Activated T-cell treated with anti-CD3 and anti-CD28 coated beads, Interleukin-2, amount 50 U/mL, for 72 hours (primary cell): Measurements from ENCODE around the gene MTRF1L. TPM values are rescaled to one million over a fixed set of nuclear protein-coding genes. Genes with fewer than 3 reads are reported as not detected.

Experiments
- ATAC-seq, 2 donors: fragments of 150-1000 bp; cut with Tn5 transposase; replicated peaks in 1 of 2; 2 replicates each; pipeline ENCODE4 v1.10.0; 2021; ENCODE audit warnings: moderate library complexity in 2 of 2, mild to moderate bottlenecking in 1 of 2
- DNase-seq, 2 donors: peaks; one replicate each; pipeline ENCODE4 v3.0.0; 2021 to 2022; ENCODE audit warnings: mixed read lengths in 1 of 2
- H3K27ac Mint-ChIP-seq: one replicate; pipeline ENCODE4 v1.8.0; 2022; ENCODE audit warnings: mild to moderate bottlenecking, moderate library complexity, mixed read lengths
- H3K27me3 Mint-ChIP-seq: one replicate; pipeline ENCODE4 v1.8.0; 2022; ENCODE audit warnings: low read depth, mixed read lengths
- H3K36me3 Mint-ChIP-seq, 2 donors: one replicate each; pipeline ENCODE4 v1.8.0; 2022; ENCODE audit warnings: mixed read lengths in 2 of 2, mild to moderate bottlenecking in 1 of 2; ENCODE audit not compliant: insufficient read depth in 2 of 2
- H3K4me1 Mint-ChIP-seq: one replicate; pipeline ENCODE4 v1.8.0; 2022; ENCODE audit warnings: low read depth, mixed read lengths
- H3K4me3 Mint-ChIP-seq, 2 donors: one replicate each; pipeline ENCODE4 v1.8.0; 2022; ENCODE audit warnings: mild to moderate bottlenecking in 2 of 2, mixed read lengths in 2 of 2, moderate library complexity in 2 of 2
- H3K9me3 Mint-ChIP-seq, 2 donors: one replicate each; pipeline ENCODE4 v1.8.0; 2022; ENCODE audit warnings: mixed read lengths in 2 of 2
- total RNA-seq, 2 donors: library from RNA; stranded (reverse); gene quantifications; one replicate each; pipeline ENCODE4 v1.2.3, GENCODE V29; 2022

The MTRF1L gene
- total RNA-seq: 10 to 100 TPM; 13.8 to 21.1 TPM

GRCh38 chr6:153002613-153003365 is at the start of gene MTRF1L:
Gene MTRF1L (minus strand): TSS chr6:153002709. CDS start chr6:153002685, 24 bp downstream.
- Mint-ChIP-seq H3K4me3 (peak within 1 kb of the TSS; percentile 90 to 91), H3K27me3 (no peaks in the 10 kb centered on the region)

GRCh38 chr6:153051801-153052200 is 49.3 kb upstream of the MTRF1L start:
- H3K36me3 Mint-ChIP-seq: no peaks in the 10 kb centered on the region
- peaks cover 1 to 8% of the 10 kb centered on the region in 2 donors for H3K9me3 Mint-ChIP-seq
- no peaks in the 10 kb centered on the region for H3K4me1 Mint-ChIP-seq
- H3K27me3 Mint-ChIP-seq: peaks cover 20% of the 10 kb centered on the region
- no peak overlapping the region for H3K27ac Mint-ChIP-seq
- H3K4me3 Mint-ChIP-seq: no peak overlapping the region
- DNase-seq: no peak
- no peak for ATAC-seq

More at GRCh38 chr6:153002613-153003365, at the start of gene MTRF1L:
- peaks cover 4 to 24% of the 10 kb centered on the region in 2 donors for H3K36me3 Mint-ChIP-seq
- H3K9me3 Mint-ChIP-seq: no peaks in the 10 kb centered on the region
- H3K4me1 Mint-ChIP-seq: peaks cover 39% of the 10 kb centered on the region
- peak within 1 kb of the TSS; percentile 97 for H3K27ac Mint-ChIP-seq
- DNase-seq (peak; percentile 88 to 91), ATAC-seq (peak; percentile 94 to 95)

DNA sequence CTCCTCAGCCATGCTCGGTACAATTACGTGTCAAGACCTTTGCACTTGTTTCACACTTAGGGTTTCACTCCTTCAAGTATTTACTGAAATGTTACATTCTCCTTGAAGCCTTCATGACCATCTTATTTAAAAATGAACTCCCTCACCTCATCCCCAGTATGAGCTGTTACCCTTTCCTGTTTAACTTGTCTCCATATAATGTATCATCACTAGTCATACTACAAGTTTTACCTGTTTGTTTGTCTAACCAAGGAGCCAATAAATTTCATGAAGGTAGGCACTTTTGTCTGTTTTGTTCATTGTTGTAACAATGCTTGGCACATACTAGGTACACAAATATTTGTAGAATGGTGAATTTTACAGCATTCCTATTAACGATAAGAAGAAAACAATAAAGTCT is 46.1 kb upstream of the MTRF1L start:
- DNase-seq: no peak
- H3K27ac Mint-ChIP-seq: no peak overlapping the region
- H3K36me3 Mint-ChIP-seq: no peaks in the 10 kb centered on the region
- no peak overlapping the region for H3K4me3 Mint-ChIP-seq
- H3K4me1 Mint-ChIP-seq: no peaks in the 10 kb centered on the region
- peaks cover 1 to 8% of the 10 kb centered on the region in 2 donors for H3K9me3 Mint-ChIP-seq
- peaks cover 7% of the 10 kb centered on the region for H3K27me3 Mint-ChIP-seq
- no peak for ATAC-seq

DNA sequence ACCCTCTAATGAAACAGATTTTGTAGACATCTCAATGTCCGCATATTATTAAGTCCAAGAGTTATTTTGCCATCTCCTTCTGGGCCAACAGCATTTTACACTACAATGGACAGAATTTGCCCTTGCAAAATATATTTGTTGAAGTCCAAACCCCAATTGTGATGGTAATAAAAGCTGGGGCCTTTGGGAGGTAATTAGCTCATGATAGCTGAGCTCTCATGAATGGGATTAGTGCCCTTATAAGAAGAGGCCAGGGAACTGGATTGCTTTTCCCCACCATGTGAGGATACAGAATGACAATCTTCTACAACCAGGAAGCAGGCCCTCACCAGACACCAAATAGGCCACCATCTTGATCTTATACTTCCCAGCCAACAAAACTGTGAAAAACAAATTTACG is 44.9 kb upstream of the MTRF1L start:
- H3K4me1 Mint-ChIP-seq: no peaks in the 10 kb centered on the region
- H3K27ac Mint-ChIP-seq: no peak overlapping the region
- no peak overlapping the region for H3K4me3 Mint-ChIP-seq
- ATAC-seq (no peak), DNase-seq (no peak)
- peaks cover 7% of the 10 kb centered on the region for H3K27me3 Mint-ChIP-seq
- H3K9me3 Mint-ChIP-seq: peaks cover 1 to 8% of the 10 kb centered on the region in 2 donors
- no peaks in the 10 kb centered on the region for H3K36me3 Mint-ChIP-seq

- no peak for DNase-seq
- no peak for ATAC-seq
- no peaks in the 10 kb centered on the region for H3K36me3 Mint-ChIP-seq
These were observed 42.8 kb upstream of the MTRF1L start for GRCh38 chr6:153045271-153045670.

DNA sequence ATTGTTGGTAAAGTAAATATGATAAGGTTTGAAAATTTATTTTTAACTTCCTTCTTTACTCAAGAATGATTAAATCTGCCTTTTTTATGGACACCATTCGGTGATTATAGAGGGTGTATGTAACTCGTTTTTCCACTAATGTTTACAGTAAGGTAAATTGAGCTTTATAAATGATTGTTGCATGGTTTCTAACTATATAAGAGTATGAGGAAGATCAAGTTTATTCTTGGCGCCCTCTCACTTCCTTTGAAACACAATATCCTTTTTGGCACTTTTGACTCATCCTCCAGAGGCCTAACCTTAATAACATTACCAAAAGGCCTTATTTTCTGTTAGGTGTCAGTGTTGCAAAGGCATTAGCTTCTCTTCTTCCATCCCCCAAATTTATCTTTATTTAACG is 41.8 kb upstream of the MTRF1L start:
- Mint-ChIP-seq H3K4me3 (no peak overlapping the region), H3K27me3 (no peaks in the 10 kb centered on the region), H3K36me3 (no peaks in the 10 kb centered on the region), H3K27ac (no peak overlapping the region), H3K9me3 (peaks cover 1 to 8% of the 10 kb centered on the region in 2 donors), H3K4me1 (no peaks in the 10 kb centered on the region)
- ATAC-seq (no peak), DNase-seq (no peak)

More at GRCh38 chr6:153045271-153045670, 42.8 kb upstream of the MTRF1L start:
- Mint-ChIP-seq H3K27ac (no peak overlapping the region), H3K27me3 (no peaks in the 10 kb centered on the region), H3K9me3 (peaks cover 1 to 8% of the 10 kb centered on the region in 2 donors), H3K4me3 (no peak overlapping the region), H3K4me1 (no peaks in the 10 kb centered on the region)

DNA sequence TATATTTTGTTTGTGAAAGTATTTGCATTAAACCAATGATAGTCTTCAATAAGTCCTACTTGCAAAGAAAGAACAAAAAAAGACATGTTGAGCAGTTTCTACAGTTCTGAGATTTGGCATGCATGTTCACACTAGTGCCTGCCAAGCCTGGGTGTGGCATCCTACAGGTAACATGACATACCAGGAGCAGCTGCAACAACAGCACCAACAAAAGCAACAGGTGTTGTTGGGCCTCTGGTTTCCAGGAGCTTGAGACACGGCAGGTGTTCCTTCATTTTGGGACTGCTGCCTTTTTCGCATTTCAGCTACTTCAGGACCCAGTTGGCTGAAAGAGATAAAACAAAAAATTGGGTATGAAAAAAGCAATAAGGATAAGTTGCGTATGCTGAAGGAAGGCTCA is 41.2 kb upstream of the MTRF1L start:
- no peak for ATAC-seq
- DNase-seq: no peak
- Mint-ChIP-seq H3K36me3 (no peaks in the 10 kb centered on the region), H3K27me3 (peaks cover under 1% of the 10 kb centered on the region), H3K4me3 (no peak overlapping the region), H3K27ac (no peak overlapping the region), H3K4me1 (no peaks in the 10 kb centered on the region), H3K9me3 (peaks cover 1 to 8% of the 10 kb centered on the region in 2 donors)

GRCh38 chr6:153038378-153039057 is 36.0 kb upstream of the MTRF1L start:
- no peaks in the 10 kb centered on the region for H3K9me3 Mint-ChIP-seq
- H3K4me1 Mint-ChIP-seq: no peaks in the 10 kb centered on the region
- DNase-seq (no peak), ATAC-seq (no peak)
- no peak overlapping the region for H3K27ac Mint-ChIP-seq
- H3K4me3 Mint-ChIP-seq: no peak overlapping the region
- H3K27me3 Mint-ChIP-seq: peaks cover 17% of the 10 kb centered on the region
- H3K36me3 Mint-ChIP-seq: no peaks in the 10 kb centered on the region

- no peaks in the 10 kb centered on the region for H3K4me1 Mint-ChIP-seq
- no peak overlapping the region for H3K27ac Mint-ChIP-seq
- H3K27me3 Mint-ChIP-seq: peaks cover 24% of the 10 kb centered on the region
- no peak for ATAC-seq
- H3K9me3 Mint-ChIP-seq: no peaks in the 10 kb centered on the region
- H3K36me3 Mint-ChIP-seq: no peaks in the 10 kb centered on the region
- no peak for DNase-seq
- H3K4me3 Mint-ChIP-seq: no peak overlapping the region
These were observed 31.6 kb upstream of the MTRF1L start for GRCh38 chr6:153034139-153034538.

- H3K9me3 Mint-ChIP-seq: no peaks in the 10 kb centered on the region
These were observed 29.9 kb upstream of the MTRF1L start for GRCh38 chr6:153032255-153032882.

GRCh38 chr6:153031335-153031955 is 28.9 kb upstream of the MTRF1L start:
- Mint-ChIP-seq H3K4me3 (no peak overlapping the region), H3K4me1 (no peaks in the 10 kb centered on the region), H3K36me3 (no peaks in the 10 kb centered on the region), H3K9me3 (no peaks in the 10 kb centered on the region), H3K27me3 (peaks cover 28% of the 10 kb centered on the region), H3K27ac (no peak overlapping the region)
- ATAC-seq (no peak), DNase-seq (no peak)

More at GRCh38 chr6:153032255-153032882, 29.9 kb upstream of the MTRF1L start:
- no peak overlapping the region for H3K4me3 Mint-ChIP-seq
- no peak for ATAC-seq
- no peak overlapping the region for H3K27ac Mint-ChIP-seq
- H3K27me3 Mint-ChIP-seq: peaks cover 24% of the 10 kb centered on the region
- no peaks in the 10 kb centered on the region for H3K36me3 Mint-ChIP-seq
- no peak for DNase-seq
- H3K4me1 Mint-ChIP-seq: no peaks in the 10 kb centered on the region

GRCh38 chr6:153028963-153029362 is 26.5 kb upstream of the MTRF1L start:
- Mint-ChIP-seq H3K9me3 (no peaks in the 10 kb centered on the region), H3K4me1 (peaks cover 8% of the 10 kb centered on the region), H3K4me3 (no peak overlapping the region), H3K27me3 (peaks cover 33% of the 10 kb centered on the region), H3K36me3 (no peaks in the 10 kb centered on the region), H3K27ac (no peak overlapping the region)
- no peak for ATAC-seq
- DNase-seq: no peak

DNA sequence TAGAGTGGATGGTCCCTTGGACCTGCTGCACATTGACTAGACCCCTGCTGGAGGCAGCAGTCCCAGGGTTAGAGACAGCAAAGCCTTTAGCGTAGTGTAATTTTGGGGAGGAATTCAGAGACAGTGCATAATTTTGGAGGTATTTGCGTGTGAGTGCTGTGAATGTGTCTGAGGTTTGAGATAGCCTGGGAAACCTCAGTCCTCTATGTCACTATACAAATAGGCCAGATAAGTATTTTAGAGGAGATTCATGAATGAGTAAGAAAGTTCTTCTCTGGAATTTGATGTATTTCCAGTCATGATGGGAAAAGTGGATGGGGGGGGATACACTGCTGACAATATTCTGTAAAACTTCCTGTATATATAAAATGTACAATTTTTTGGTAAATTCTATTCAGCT is 25.8 kb upstream of the MTRF1L start:
- Mint-ChIP-seq H3K4me3 (no peak overlapping the region), H3K27me3 (peaks cover 36% of the 10 kb centered on the region), H3K36me3 (no peaks in the 10 kb centered on the region), H3K9me3 (no peaks in the 10 kb centered on the region), H3K4me1 (peaks cover 10% of the 10 kb centered on the region), H3K27ac (no peak overlapping the region)
- DNase-seq (no peak), ATAC-seq (no peak)
